Measurements from ENCODE around the gene ASB13.

DNA sequence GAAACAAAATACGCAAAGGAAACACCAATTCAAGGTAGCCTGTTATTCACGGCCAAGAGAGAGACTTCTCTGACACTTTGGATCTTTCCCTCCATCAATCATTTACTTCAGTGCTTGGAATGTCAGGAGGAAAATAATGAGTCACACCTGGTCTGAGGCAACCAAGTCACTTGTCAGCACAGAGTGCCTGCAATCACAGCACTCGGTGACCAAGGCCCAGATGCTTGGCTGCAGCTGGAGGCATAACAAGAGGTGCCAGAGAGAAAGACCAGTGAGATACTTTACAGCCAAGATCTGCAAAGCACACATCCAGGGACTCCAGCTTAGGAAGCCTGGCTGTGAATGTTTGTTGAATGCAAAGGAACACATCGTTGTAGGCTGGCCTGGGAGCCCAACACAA, 33.9 kb downstream of the ASB13 start:
- TF ChIP-seq POLR2AphosphoS5 (IDR thresholded peaks at IDR 0.05) (no peak), EZH2 (IDR thresholded peaks at IDR 0.05; ENCODE audit: borderline replicate concordance, insufficient read depth, low read length, poor library complexity, severe bottlenecking) (no peak), REST (IDR thresholded peaks at IDR 0.05; ENCODE audit: borderline replicate concordance) (no peak), CTCF (IDR thresholded peaks at IDR 0.05; ENCODE audit: poor library complexity, severe bottlenecking) (no peak), EP300 (conservative IDR thresholded peaks at IDR 0.05; ENCODE audit: poor library complexity, severe bottlenecking) (no peak), SMC3 (conservative IDR thresholded peaks at IDR 0.05; ENCODE audit: poor library complexity) (no peak)
